Hepatocyte (in vitro differentiated cells): ENCODE results near the gene MAD2L2. TPM values are rescaled to one million over a fixed set of nuclear protein-coding genes. Genes with fewer than 3 reads are reported as not detected.

Experiments
- DNase-seq: peaks from one replicate; pipeline ENCODE4 v3.0.0-alpha.2; 2016; ENCODE audit warnings: low spot score
- H2AFZ ChIP-seq: fragments of 200-600 bp; sonication (generic); 2 replicates; pipeline ENCODE4 v1.6.0; 2016; ENCODE audit warnings: antibody characterized with exemption, mild to moderate bottlenecking
- H3K27ac ChIP-seq: fragments of 200-600 bp; sonication (generic); 2 replicates; pipeline ENCODE4 v1.5.1; 2016; ENCODE audit warnings: mild to moderate bottlenecking
- H3K27me3 ChIP-seq: fragments of 200-600 bp; sonication (generic); 2 replicates; pipeline ENCODE4 v1.6.1; 2016
- H3K36me3 ChIP-seq: fragments of 200-600 bp; sonication (generic); replicated peaks from 2 replicates; pipeline ENCODE4 v1.5.1; 2016; ENCODE audit warnings: low read depth; ENCODE audit not compliant: insufficient read depth
- H3K4me1 ChIP-seq: fragments of 200-600 bp; sonication (generic); 2 replicates; pipeline ENCODE4 v1.5.1; 2016; ENCODE audit warnings: mild to moderate bottlenecking, moderate library complexity; ENCODE audit not compliant: insufficient read depth
- H3K4me2 ChIP-seq: fragments of 200-600 bp; sonication (generic); 2 replicates; pipeline ENCODE4 v1.6.0; 2016
- H3K4me3 ChIP-seq: fragments of 200-600 bp; sonication (generic); 2 replicates; pipeline ENCODE4 v1.5.1; 2016; ENCODE audit warnings: mild to moderate bottlenecking
- H3K79me2 ChIP-seq: fragments of 200-600 bp; sonication (generic); 2 replicates; pipeline ENCODE4 v1.6.0; 2017; ENCODE audit warnings: mild to moderate bottlenecking
- H3K9me2 ChIP-seq: fragments of 200-600 bp; sonication (generic); replicated peaks from 2 replicates; pipeline ENCODE4 v1.6.0; 2017; ENCODE audit warnings: mild to moderate bottlenecking; ENCODE audit not compliant: insufficient read depth
- H3K9me3 ChIP-seq: fragments of 200-600 bp; sonication (generic); 2 replicates; pipeline ENCODE4 v1.5.1; 2016; ENCODE audit warnings: low read depth, mild to moderate bottlenecking
- H4K20me1 ChIP-seq: fragments of 200-600 bp; sonication (generic); 2 replicates; pipeline ENCODE4 v1.6.0; 2016; ENCODE audit warnings: mild to moderate bottlenecking; ENCODE audit not compliant: insufficient read depth, poor library complexity, severe bottlenecking
- EZH2 ChIP-seq: fragments of 200-600 bp; sonication (generic); IDR thresholded peaks from 2 replicates; pipeline ENCODE4 v1.6.1; 2016; ENCODE audit warnings: antibody characterized with exemption, mild to moderate bottlenecking, borderline replicate concordance
- EZH2phosphoT487 ChIP-seq: fragments of 200-600 bp; sonication (generic); IDR thresholded peaks from one replicate; pipeline ENCODE4 v1.6.1; 2018; ENCODE audit warnings: antibody characterized with exemption, mild to moderate bottlenecking, low read depth, moderate library complexity; ENCODE audit not compliant: unreplicated experiment, severe bottlenecking
- WGBS: methylation state at CpG from one replicate; pipeline ENCODE4 v1.1.6; 2016; ENCODE audit warnings: low lambda C conversion rate; ENCODE audit errors: missing lambda C conversion rate; 5-methylcytosine and 5-hydroxymethylcytosine counted together
- polyA plus RNA-seq: library from polyadenylated mRNA; unstranded; fragments of >200 nt; fragmentation: Nextera tagmentation; extraction: Ambion mirVana; gene quantifications from 2 replicates; pipeline ENCODE4 v1.2.1, GENCODE V29; 2016
- total RNA-seq: library from RNA; depleted of rRNA; stranded (reverse); fragments of >200 nt; gene quantifications from 2 replicates; pipeline ENCODE4 v1.2.3, GENCODE V29; 2014
- TF ChIP-seq, protein P1 (sequence below): fragments of 200-600 bp; sonication (generic); IDR thresholded peaks from 2 replicates; pipeline ENCODE4 v1.5.1; 2016; ENCODE audit warnings: antibody characterized with exemption, mild to moderate bottlenecking; ENCODE audit not compliant: poor library complexity

The MAD2L2 gene
- total and polyA plus RNA-seq, 2 experiments from 2014 or later = 40.6 to 63.2 TPM

DNA sequence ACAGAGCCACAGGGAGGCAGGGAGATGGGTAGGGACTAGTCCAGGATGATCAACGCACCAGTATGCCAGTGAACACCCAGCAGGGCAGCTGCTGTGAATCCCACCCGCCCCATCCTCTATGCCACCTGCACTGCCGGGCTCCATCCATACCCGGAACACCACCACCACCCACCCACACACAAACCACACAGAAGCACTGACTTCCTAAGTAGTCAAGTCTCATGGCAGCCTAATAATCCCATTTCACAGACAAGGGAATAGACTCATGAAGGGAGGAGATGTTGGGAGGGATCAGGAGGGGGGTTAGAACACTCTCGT lies 16.9 kb upstream of the MAD2L2 start:
- H3K4me1 ChIP-seq = no peaks in the 10 kb centered on the region
- WGBS = 86% methylated on average over 5 of the region's 5 CpGs
- no peak overlapping the region for H3K4me2 ChIP-seq
- H3K9me3 ChIP-seq = no peaks in the 10 kb centered on the region
- no peak overlapping the region for H3K4me3 ChIP-seq
- no peaks in the 10 kb centered on the region for H3K9me2 ChIP-seq
- no peaks in the 10 kb centered on the region for H4K20me1 ChIP-seq
- H3K36me3 ChIP-seq = no peaks in the 10 kb centered on the region
- no peaks in the 10 kb centered on the region for H3K79me2 ChIP-seq
- H2AFZ ChIP-seq = no peak overlapping the region
- H3K27ac ChIP-seq = no peak overlapping the region
- TF ChIP-seq EZH2phosphoT487 (no peak), EZH2 (no peak)
- TF ChIP-seq, protein P1, sequence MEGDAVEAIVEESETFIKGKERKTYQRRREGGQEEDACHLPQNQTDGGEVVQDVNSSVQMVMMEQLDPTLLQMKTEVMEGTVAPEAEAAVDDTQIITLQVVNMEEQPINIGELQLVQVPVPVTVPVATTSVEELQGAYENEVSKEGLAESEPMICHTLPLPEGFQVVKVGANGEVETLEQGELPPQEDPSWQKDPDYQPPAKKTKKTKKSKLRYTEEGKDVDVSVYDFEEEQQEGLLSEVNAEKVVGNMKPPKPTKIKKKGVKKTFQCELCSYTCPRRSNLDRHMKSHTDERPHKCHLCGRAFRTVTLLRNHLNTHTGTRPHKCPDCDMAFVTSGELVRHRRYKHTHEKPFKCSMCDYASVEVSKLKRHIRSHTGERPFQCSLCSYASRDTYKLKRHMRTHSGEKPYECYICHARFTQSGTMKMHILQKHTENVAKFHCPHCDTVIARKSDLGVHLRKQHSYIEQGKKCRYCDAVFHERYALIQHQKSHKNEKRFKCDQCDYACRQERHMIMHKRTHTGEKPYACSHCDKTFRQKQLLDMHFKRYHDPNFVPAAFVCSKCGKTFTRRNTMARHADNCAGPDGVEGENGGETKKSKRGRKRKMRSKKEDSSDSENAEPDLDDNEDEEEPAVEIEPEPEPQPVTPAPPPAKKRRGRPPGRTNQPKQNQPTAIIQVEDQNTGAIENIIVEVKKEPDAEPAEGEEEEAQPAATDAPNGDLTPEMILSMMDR = no peak
- no peak for DNase-seq
- peaks cover 16% of the 10 kb centered on the region for H3K27me3 ChIP-seq

DNA sequence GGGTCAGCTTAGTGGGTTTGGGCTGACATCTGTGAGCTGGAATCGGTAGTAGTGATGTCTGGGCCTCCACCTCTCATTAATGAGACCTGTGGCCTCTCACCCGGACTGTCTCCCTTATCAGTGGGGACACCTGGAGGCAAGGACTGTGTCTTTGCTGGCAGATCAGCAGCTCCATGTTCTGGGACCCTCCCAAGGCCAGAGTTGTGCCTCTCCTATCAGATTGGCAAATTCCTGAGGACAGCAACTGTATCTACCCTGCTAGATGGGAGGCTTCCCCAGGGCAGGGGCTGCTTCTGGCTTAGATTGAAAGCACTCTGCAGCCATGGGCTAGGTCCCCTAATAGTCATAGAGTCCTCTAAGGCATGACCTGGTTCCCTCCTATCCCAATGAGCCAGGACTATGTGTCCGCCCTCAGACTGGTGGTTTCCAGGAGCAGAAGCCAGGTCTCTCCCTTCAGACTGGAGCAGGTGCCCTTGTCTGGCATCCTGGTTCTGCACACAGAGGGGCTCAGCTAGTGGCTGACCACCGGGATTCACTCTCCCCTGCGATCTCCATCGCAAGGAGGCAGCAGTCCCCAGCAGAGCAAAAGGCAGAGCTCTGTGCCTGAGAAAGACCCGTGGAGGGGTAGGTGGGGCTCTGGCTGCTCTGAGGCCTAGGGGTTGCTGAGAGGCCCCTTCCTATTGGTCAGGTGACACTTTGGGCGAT lies 16.4 kb upstream of the MAD2L2 start:
- no peaks in the 10 kb centered on the region for H4K20me1 ChIP-seq
- no peak overlapping the region for H3K4me3 ChIP-seq
- no peak overlapping the region for H2AFZ ChIP-seq
- H3K36me3 ChIP-seq = no peaks in the 10 kb centered on the region
- no peak overlapping the region for H3K27ac ChIP-seq
- no peak for DNase-seq
- no peaks in the 10 kb centered on the region for H3K4me1 ChIP-seq
- WGBS = 74% methylated on average over 8 of the region's 8 CpGs
- no peaks in the 10 kb centered on the region for H3K9me2 ChIP-seq
- TF ChIP-seq EZH2phosphoT487 (no peak), EZH2 (no peak)
- TF ChIP-seq, protein P1 = no peak
- H3K79me2 ChIP-seq = no peaks in the 10 kb centered on the region
- H3K4me2 ChIP-seq = no peak overlapping the region
- no peaks in the 10 kb centered on the region for H3K9me3 ChIP-seq
- peaks cover 22% of the 10 kb centered on the region for H3K27me3 ChIP-seq

DNA sequence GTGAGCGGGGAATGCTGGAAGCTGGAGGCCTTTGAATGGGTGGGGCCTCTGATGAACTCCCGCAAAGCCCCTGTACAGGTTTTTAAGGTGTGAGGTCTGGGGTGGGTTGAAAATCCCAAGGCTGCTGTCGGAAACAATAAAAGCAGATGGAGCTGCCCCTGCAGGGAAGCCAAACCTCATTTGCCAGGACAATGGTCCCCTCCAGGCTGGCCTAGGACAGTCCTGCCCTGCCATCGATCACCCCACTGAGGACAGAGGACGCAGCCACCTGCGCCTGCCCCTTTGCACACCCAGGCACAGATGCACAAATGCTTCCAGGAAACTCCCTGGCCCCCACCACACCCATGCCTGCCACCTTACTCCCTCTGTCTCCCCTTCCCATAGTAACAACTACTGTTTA lies 14.9 kb upstream of the MAD2L2 start:
- no peak overlapping the region for H3K27ac ChIP-seq
- no peak overlapping the region for H2AFZ ChIP-seq
- H3K4me1 ChIP-seq = no peaks in the 10 kb centered on the region
- peaks cover 34% of the 10 kb centered on the region for H3K27me3 ChIP-seq
- WGBS = 90% methylated on average over 6 of the region's 6 CpGs
- no peaks in the 10 kb centered on the region for H3K36me3 ChIP-seq
- H3K4me3 ChIP-seq = no peak overlapping the region
- DNase-seq = no peak
- H3K4me2 ChIP-seq = no peak overlapping the region
- H3K9me2 ChIP-seq = no peaks in the 10 kb centered on the region
- no peak for TF ChIP-seq EZH2phosphoT487
- TF ChIP-seq, protein P1 = no peak
- TF ChIP-seq EZH2 = no peak
- H3K79me2 ChIP-seq = no peaks in the 10 kb centered on the region
- no peaks in the 10 kb centered on the region for H3K9me3 ChIP-seq
- no peaks in the 10 kb centered on the region for H4K20me1 ChIP-seq
